Astrocyte (in vitro differentiated cells and primary cell): Measurements from ENCODE around the gene TTLL1.

Experiments
- CTCF ChIP-seq: IDR thresholded peaks from 2 replicates; pipeline ENCODE4 v1.5.1; 2011; ENCODE audit warnings: low read depth, mild to moderate bottlenecking, inconsistent platforms, low read length, moderate library complexity; ENCODE audit not compliant: insufficient read depth
- EZH2 ChIP-seq: IDR thresholded peaks from 2 replicates; pipeline ENCODE4 v1.6.1; 2012; ENCODE audit warnings: mild to moderate bottlenecking, low read length, inconsistent platforms; ENCODE audit not compliant: insufficient read depth

DNA sequence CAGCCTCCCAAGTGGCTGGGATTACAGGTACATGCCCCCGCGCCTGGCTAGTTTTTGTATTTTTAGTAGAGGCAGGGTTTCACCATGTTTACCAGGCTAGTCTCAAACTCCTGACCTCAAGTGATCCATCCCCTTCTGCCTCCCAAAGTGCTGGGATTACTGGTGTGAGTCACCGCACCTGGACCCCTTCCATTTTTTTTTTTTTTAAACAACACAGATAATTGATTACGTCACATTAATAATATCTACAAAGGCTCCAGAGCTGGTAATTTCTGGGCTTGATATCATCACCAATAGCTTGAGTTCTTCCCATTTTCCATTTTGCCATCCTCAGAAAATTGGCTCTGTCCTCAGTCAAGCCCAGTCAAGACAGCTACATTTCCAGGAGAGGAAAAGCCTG is 7.2 kb downstream of the TTLL1 start:
- TF ChIP-seq CTCF (no peak), EZH2 (no peak)
